ENCODE measurements around the gene DCDC2.

The DCDC2 gene

DNA sequence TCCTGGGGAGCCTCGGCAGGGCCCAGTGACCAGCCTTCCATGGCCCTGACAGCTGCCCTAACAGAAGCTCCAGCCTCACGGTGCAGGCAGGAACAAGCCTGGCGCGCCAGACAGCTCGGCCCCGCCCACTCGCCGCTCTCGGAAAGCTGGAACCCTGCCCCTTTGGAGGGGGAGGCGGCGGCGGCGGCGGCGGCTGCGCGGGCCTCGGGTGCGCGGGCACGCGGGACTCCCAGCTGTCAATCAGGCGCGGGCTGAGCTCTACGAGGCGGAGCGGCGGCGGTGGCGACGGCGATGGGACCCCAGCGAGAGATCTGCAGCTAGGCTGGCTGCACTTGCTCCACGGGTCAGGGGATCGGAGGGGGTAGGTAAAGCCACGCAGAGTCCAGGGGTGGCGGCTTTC, 231.9 kb downstream of the DCDC2 start, which contains the start of gene NRSN1:
NRSN1 (plus strand) TSS at position 236 of the 400 bp plus-strand sequence. CDS start 8,113 bp downstream, outside the sequence.
- H3K4me3 ChIP-seq (ENCODE audit: low read length), result peak within 1 kb of the TSS; percentile 73

DNA sequence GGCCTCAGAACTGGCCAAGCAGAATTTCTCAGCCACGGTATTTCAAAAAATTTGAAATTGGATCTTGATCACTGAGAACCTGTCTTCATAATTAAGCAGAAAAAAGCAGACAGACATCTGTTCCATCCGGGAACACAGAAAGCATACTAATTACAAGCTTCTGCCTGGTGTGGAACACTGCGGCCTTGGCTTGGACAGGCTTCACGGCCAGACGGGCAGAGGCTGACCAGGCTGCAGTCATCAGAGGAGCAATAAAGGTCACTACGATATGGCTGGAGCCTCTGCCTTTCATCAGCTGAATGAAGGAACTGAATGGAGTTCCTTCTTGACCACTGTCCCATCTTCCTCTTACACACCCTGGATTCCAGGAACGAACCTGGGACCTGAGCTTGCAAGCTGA, 235.7 kb downstream of the DCDC2 start:
- Histone ChIP-seq H3K4me1 (ENCODE audit: control insufficient read depth, low read depth, low read length) (peaks cover 4% of the 10 kb centered on the region), H3K4me3 (ENCODE audit: low read length) (no peak overlapping the region), H3K27me3 (ENCODE audit: control insufficient read depth, insufficient read depth, low read length) (no peaks in the 10 kb centered on the region), H3K27ac (ENCODE audit: low read length) (no peak overlapping the region), H3K36me3 (ENCODE audit: control insufficient read depth, low read depth, low read length) (no peaks in the 10 kb centered on the region), H3K9me3 (ENCODE audit: control insufficient read depth, low read depth, low read length) (no peaks in the 10 kb centered on the region), H3K9ac (ENCODE audit: low read length) (no peak overlapping the region)

More for the DNA sequence above, 231.9 kb downstream of the DCDC2 start, which contains the start of gene NRSN1:
- Histone ChIP-seq H3K36me3 (ENCODE audit: control insufficient read depth, low read depth, low read length) (no peaks in the 10 kb centered on the region), H3K4me1 (ENCODE audit: control insufficient read depth, low read depth, low read length) (peaks cover 4% of the 10 kb centered on the region), H3K9me3 (ENCODE audit: control insufficient read depth, low read depth, low read length) (no peaks in the 10 kb centered on the region), H3K27ac (ENCODE audit: low read length) (no peak within 1 kb of the TSS), H3K27me3 (ENCODE audit: control insufficient read depth, insufficient read depth, low read length) (no peaks in the 10 kb centered on the region), H3K9ac (ENCODE audit: low read length) (no peak within 1 kb of the TSS)

All from iPS-18a (cell line).